RWPE2 (cell line): Measurements from ENCODE around the gene SLC1A3.

Experiments
- ATAC-seq: fragments of 200-7000 bp; cut with Tn5 transposase; 3 replicates; pipeline ENCODE4 v1.9.1; 2021; ENCODE audit warnings: low read depth
- DNase-seq: peaks from one replicate; pipeline ENCODE4 v3.0.0-alpha.2; 2020; ENCODE audit warnings: low spot score
- H3K27ac ChIP-seq: fragments of 450-650 bp; 2 replicates; pipeline ENCODE4 v1.5.1; 2017; ENCODE audit warnings: mild to moderate bottlenecking; ENCODE audit not compliant: poor library complexity, severe bottlenecking
- H3K27me3 ChIP-seq: fragments of 250-450 bp; sonication (Bioruptor Pico); 2 replicates; pipeline ENCODE4 v1.5.1; 2021; ENCODE audit warnings: mild to moderate bottlenecking, moderate library complexity; ENCODE audit not compliant: insufficient read depth, poor library complexity, severe bottlenecking
- H3K36me3 ChIP-seq: fragments of 250-450 bp; sonication (Bioruptor Pico); 2 replicates; pipeline ENCODE4 v1.5.1; 2020; ENCODE audit warnings: low read depth, mild to moderate bottlenecking, moderate library complexity
- H3K4me1 ChIP-seq: fragments of 250-450 bp; sonication (Bioruptor Pico); 2 replicates; pipeline ENCODE4 v1.5.1; 2021; ENCODE audit warnings: mild to moderate bottlenecking, moderate library complexity; ENCODE audit not compliant: insufficient read depth, poor library complexity, severe bottlenecking
- H3K4me3 ChIP-seq: fragments of 250-450 bp; sonication (Bioruptor Pico); 2 replicates; pipeline ENCODE4 v1.5.1; 2021; ENCODE audit warnings: mild to moderate bottlenecking, moderate library complexity; ENCODE audit not compliant: severe bottlenecking
- H3K9me3 ChIP-seq: fragments of 250-450 bp; sonication (Bioruptor Pico); 2 replicates; pipeline ENCODE4 v1.5.1; 2021; ENCODE audit warnings: mild to moderate bottlenecking, moderate library complexity; ENCODE audit not compliant: severe bottlenecking
- TF ChIP-seq, protein P1 (sequence below): fragments of 450-650 bp; IDR thresholded peaks from one replicate; pipeline ENCODE4 v1.5.1; 2017; ENCODE audit warnings: mild to moderate bottlenecking, moderate library complexity; ENCODE audit not compliant: poor library complexity, severe bottlenecking

Gene SLC1A3

GRCh38 chr5:36656556-36656955, 50.1 kb downstream of the SLC1A3 start:
- DNase-seq (no peak), ATAC-seq (peak; percentile 60)

GRCh38 chr5:36657563-36657995, 51.2 kb downstream of the SLC1A3 start:
- H3K27ac ChIP-seq, result peak overlapping the region; percentile 97
- peaks cover 48% of the 10 kb centered on the region for H3K4me1 ChIP-seq
- no peak overlapping the region for H3K4me3 ChIP-seq
- H3K27me3 ChIP-seq, result no peaks in the 10 kb centered on the region
- TF ChIP-seq, protein P1, sequence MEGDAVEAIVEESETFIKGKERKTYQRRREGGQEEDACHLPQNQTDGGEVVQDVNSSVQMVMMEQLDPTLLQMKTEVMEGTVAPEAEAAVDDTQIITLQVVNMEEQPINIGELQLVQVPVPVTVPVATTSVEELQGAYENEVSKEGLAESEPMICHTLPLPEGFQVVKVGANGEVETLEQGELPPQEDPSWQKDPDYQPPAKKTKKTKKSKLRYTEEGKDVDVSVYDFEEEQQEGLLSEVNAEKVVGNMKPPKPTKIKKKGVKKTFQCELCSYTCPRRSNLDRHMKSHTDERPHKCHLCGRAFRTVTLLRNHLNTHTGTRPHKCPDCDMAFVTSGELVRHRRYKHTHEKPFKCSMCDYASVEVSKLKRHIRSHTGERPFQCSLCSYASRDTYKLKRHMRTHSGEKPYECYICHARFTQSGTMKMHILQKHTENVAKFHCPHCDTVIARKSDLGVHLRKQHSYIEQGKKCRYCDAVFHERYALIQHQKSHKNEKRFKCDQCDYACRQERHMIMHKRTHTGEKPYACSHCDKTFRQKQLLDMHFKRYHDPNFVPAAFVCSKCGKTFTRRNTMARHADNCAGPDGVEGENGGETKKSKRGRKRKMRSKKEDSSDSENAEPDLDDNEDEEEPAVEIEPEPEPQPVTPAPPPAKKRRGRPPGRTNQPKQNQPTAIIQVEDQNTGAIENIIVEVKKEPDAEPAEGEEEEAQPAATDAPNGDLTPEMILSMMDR, result no peak
- DNase-seq (peak; percentile 82), ATAC-seq (peak; percentile 91)
- no peaks in the 10 kb centered on the region for H3K9me3 ChIP-seq
- no peaks in the 10 kb centered on the region for H3K36me3 ChIP-seq

More at GRCh38 chr5:36656556-36656955, 50.1 kb downstream of the SLC1A3 start:
- TF ChIP-seq, protein P1, result no peak
- Histone ChIP-seq H3K27me3 (no peaks in the 10 kb centered on the region), H3K9me3 (no peaks in the 10 kb centered on the region), H3K36me3 (no peaks in the 10 kb centered on the region), H3K4me3 (no peak overlapping the region), H3K4me1 (peaks cover 48% of the 10 kb centered on the region), H3K27ac (peak overlapping the region; percentile 97)

DNA sequence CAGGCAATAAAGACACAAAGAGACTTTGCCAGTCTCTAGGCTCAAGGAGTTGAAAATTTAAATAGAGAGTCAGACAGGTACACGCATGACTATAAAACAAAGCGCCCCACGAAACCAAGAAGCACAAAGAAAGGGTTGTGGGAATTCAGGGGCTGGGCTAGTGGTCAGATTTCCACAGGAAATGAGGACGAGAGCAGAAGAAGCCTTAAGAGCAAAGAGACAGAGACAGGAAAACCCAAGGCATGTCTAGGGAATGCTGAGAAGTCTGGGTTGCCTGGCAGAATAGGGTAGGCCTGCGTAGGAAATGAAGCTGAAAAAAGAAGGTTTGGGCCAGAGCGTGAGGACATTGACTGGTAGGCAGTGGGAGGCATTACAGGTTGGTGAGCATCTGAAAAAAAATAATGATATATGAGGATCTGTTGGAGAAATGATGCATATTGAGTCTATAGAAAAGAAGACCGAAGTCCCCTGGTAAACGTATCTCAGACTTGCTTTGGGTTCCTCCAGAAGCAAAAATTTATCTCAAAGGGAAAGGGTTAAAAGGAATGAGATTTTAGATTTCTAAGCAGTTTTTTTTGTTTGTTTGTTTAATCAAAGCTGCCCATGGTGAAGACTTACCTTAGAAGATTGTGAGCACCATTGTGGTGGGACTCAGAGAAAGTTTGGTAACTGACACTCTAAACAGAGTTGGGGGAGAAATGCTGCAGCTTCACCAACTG, 51.8 kb downstream of the SLC1A3 start:
- peak overlapping the region; percentile 97 for H3K27ac ChIP-seq
- H3K27me3 ChIP-seq, result no peaks in the 10 kb centered on the region
- peaks cover 48% of the 10 kb centered on the region for H3K4me1 ChIP-seq
- H3K9me3 ChIP-seq, result no peaks in the 10 kb centered on the region
- ATAC-seq, result peak; percentile 4; the same call in 2 of the 3 replicates
- H3K4me3 ChIP-seq, result no peak overlapping the region
- TF ChIP-seq, protein P1, result no peak
- no peak for DNase-seq
- no peaks in the 10 kb centered on the region for H3K36me3 ChIP-seq

DNA sequence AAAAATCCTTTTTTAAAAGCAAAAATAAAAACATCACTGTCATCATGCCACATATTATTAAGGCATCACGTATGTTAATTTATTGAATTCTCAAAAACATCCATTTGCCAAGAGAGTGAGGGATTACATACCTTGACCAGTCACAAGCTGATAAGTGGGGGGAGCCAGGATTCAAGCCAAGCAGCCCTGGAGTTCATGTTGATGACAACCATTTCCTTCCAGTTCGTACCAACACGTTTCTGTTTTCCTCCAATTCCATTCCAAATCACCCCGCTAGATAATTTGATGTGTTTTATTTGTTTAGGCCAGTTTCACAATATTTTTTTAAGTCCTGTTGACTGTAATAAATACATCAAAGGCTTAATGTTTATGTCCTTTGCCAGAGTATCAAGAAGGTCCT, 53.0 kb downstream of the SLC1A3 start:
- Histone ChIP-seq H3K4me3 (no peak overlapping the region), H3K36me3 (no peaks in the 10 kb centered on the region), H3K27ac (peak overlapping the region; percentile 97), H3K9me3 (no peaks in the 10 kb centered on the region), H3K4me1 (peaks cover 49% of the 10 kb centered on the region), H3K27me3 (no peaks in the 10 kb centered on the region)
- TF ChIP-seq, protein P1, result no peak
- ATAC-seq (no peak), DNase-seq (no peak)
